SK-N-SH (cell line): ENCODE measurements around the gene SMARCA4.

Experiments
- CTCF ChIP-seq: fragments of 200-600 bp; sonication (generic); IDR thresholded peaks from 2 replicates; pipeline ENCODE4 v1.6.1; 2017; ENCODE audit warnings: antibody characterized with exemption, mild to moderate bottlenecking, moderate library complexity
- ELF1 ChIP-seq: IDR thresholded peaks from 2 replicates; pipeline ENCODE4 v1.4.0; 2012
- EP300 ChIP-seq, 2 experiments: IDR thresholded peaks; 2 replicates each; pipeline versions ENCODE4 v1.4.0 to v1.6.1; 2012; ENCODE audit warnings: borderline replicate concordance in 1 of 2, low read depth in 1 of 2, low read length in 1 of 2
- FOXJ3 ChIP-seq: sonication (generic); formaldehyde crosslinking; IDR thresholded peaks from 2 replicates; pipeline ENCODE4 v1.5.1; 2020; ENCODE audit warnings: mild to moderate bottlenecking, missing genetic modification reagents
- PBX3 ChIP-seq: IDR thresholded peaks from 2 replicates; pipeline ENCODE4; 2012
- POLR2AphosphoS5 ChIP-seq: IDR thresholded peaks from 2 replicates; pipeline ENCODE4 v1.6.1; 2012; ENCODE audit warnings: low read depth, low read length
- REST ChIP-seq: IDR thresholded peaks from 2 replicates; pipeline ENCODE4 v1.6.1; 2012; ENCODE audit warnings: mild to moderate bottlenecking, low read depth, low read length, moderate library complexity
- RFX5 ChIP-seq: IDR thresholded peaks from 2 replicates; pipeline ENCODE4 v1.6.1; 2012; ENCODE audit warnings: mild to moderate bottlenecking, improper control_type of control experiment, low read length
- TAF1 ChIP-seq: IDR thresholded peaks from 2 replicates; pipeline ENCODE4 v1.6.1; 2012; ENCODE audit warnings: low read depth, mild to moderate bottlenecking, low read length, moderate library complexity, borderline replicate concordance
- TCF12 ChIP-seq: IDR thresholded peaks from 2 replicates; pipeline ENCODE4 v1.4.0; 2012
- USF1 ChIP-seq: IDR thresholded peaks from 2 replicates; pipeline ENCODE4 v1.4.0; 2012; ENCODE audit warnings: low read depth, borderline replicate concordance
- YY1 ChIP-seq: IDR thresholded peaks from 2 replicates; pipeline ENCODE4 v1.4.0; 2012; ENCODE audit warnings: low read depth, mild to moderate bottlenecking

GRCh38 chr19:10916602-10917001, 44.2 kb upstream of the SMARCA4 start:
- TF ChIP-seq CTCF (no peak), USF1 (no peak), TCF12 (no peak), TAF1 (no peak), RFX5 (no peak), ELF1 (no peak), FOXJ3 (no peak), POLR2AphosphoS5 (no peak), PBX3 (no peak), REST (no peak), YY1 (no peak), EP300 (IDR thresholded peaks at IDR 0.05; ENCODE audit: borderline replicate concordance in 1 of 2, low read depth in 1 of 2, low read length in 1 of 2) (no peak)
